ENCODE results near the gene MGLL. TPM values are rescaled to one million over a fixed set of nuclear protein-coding genes. Genes with fewer than 3 reads are reported as not detected.

The MGLL gene
- total and polyA plus RNA-seq, 10 donors: 11.0 to 134 (median 80.7) TPM

DNA sequence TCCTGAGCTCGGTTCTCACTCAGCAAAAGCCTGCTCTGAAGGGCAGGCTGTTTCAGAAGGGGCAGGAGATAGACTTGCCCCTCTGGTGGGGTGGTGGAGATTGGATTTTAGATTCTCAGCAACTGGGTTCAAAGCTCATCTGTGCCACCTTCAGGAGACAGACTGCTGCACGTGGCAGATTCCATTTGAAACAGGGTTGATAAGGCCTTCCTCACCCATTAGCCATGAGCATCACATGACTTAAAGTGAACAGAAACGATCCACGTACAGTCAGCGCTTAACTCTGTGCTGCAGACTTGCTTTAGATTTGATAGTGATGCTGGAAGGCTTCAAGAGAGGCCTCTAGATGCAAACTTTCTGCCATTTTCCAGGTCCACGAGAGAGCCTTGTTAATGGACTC, 35.0 kb upstream of the MGLL start:
- WGBS, 5 donors: 69 to 79% (median 75%) methylated on average over 6 of the region's 6 CpGs
- no peaks in the 10 kb centered on the region for H3K9me3 ChIP-seq
- DNase-seq: no peak
- H3K36me3 ChIP-seq: no peaks in the 10 kb centered on the region
- H3K4me1 ChIP-seq: no peaks in the 10 kb centered on the region
- H3K27ac ChIP-seq: no peak overlapping the region
- no peak overlapping the region for H3K4me3 ChIP-seq
- no peaks in the 10 kb centered on the region for H3K27me3 ChIP-seq (replicated peaks in 1 of 7)
- TF ChIP-seq POLR2A (IDR thresholded peaks at IDR 0.05) (no peak), POLR2AphosphoS5 (IDR thresholded peaks at IDR 0.05) (no peak)
- intact Hi-C loops (cut with DNase I; ENCODE audit: low total_unique reads): no loop called here

GRCh38 chr3:127856801-127857200, 34.5 kb upstream of the MGLL start:
- H3K27ac ChIP-seq: no peak overlapping the region
- H3K36me3 ChIP-seq: no peaks in the 10 kb centered on the region
- H3K4me1 ChIP-seq: no peaks in the 10 kb centered on the region
- no peak for TF ChIP-seq CTCF (IDR thresholded peaks at IDR 0.05 in 8 of 11, conservative IDR thresholded peaks at IDR 0.05 in 3 of 11)
- no peak for TF ChIP-seq POLR2AphosphoS5 (IDR thresholded peaks at IDR 0.05)
- no peak for TF ChIP-seq POLR2A (IDR thresholded peaks at IDR 0.05)
- no peaks in the 10 kb centered on the region for H3K27me3 ChIP-seq (replicated peaks in 1 of 7)
- WGBS, 5 donors: 60 to 75% (median 65%) methylated on average over 2 of the region's 2 CpGs
- H3K9me3 ChIP-seq: no peaks in the 10 kb centered on the region
- DNase-seq: no peak
- H3K4me3 ChIP-seq: no peak overlapping the region
- intact Hi-C loops (cut with DNase I; ENCODE audit: low total_unique reads): no loop called here

DNA sequence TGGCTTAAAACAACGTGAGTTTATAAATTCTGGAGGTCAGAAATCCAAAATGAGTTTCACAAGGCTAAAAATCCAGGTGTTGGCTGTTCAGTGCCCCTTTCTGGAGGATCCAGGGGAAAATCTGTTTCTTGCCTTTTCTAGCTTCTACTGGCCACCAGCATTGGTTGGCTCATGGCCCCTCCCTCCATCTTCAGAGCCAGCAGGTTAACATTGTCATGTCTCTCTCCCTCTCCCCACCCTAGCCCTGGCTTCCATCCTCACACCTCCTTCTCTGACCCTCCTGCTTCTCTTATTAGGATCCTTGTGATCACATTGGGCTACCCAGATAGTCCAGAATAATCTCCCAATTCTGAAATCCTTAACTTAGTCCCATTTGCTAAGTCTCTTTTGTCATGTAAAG, 32.9 kb upstream of the MGLL start:
- no peaks in the 10 kb centered on the region for H3K4me1 ChIP-seq
- no peak overlapping the region for H3K27ac ChIP-seq
- no peaks in the 10 kb centered on the region for H3K36me3 ChIP-seq
- H3K27me3 ChIP-seq (replicated peaks in 1 of 7): no peaks in the 10 kb centered on the region
- intact Hi-C loops (cut with DNase I; ENCODE audit: low total_unique reads): no loop called here
- DNase-seq: no peak
- TF ChIP-seq POLR2AphosphoS5 (IDR thresholded peaks at IDR 0.05) (no peak), CTCF (IDR thresholded peaks at IDR 0.05 in 8 of 11, conservative IDR thresholded peaks at IDR 0.05 in 3 of 11) (no peak), POLR2A (IDR thresholded peaks at IDR 0.05) (no peak)
- H3K9me3 ChIP-seq: no peaks in the 10 kb centered on the region
- H3K4me3 ChIP-seq: no peak overlapping the region
- WGBS, 5 donors: 52 to 97% (median 73%) methylated on average over 1 of the region's 1 CpG

GRCh38 chr3:127853681-127854080, 31.4 kb upstream of the MGLL start:
- Histone ChIP-seq H3K27ac (no peak overlapping the region), H3K27me3 (replicated peaks in 1 of 7) (no peaks in the 10 kb centered on the region), H3K4me1 (peaks cover 0 to 6% (median 2%) of the 10 kb centered on the region in 6 donors), H3K36me3 (no peaks in the 10 kb centered on the region), H3K4me3 (no peak overlapping the region), H3K9me3 (no peaks in the 10 kb centered on the region)
- intact Hi-C loops (cut with DNase I; ENCODE audit: low total_unique reads): no loop called here
- no peak for TF ChIP-seq POLR2AphosphoS5 (IDR thresholded peaks at IDR 0.05)
- TF ChIP-seq CTCF (IDR thresholded peaks at IDR 0.05 in 8 of 11, conservative IDR thresholded peaks at IDR 0.05 in 3 of 11): no peak
- no peak for TF ChIP-seq POLR2A (IDR thresholded peaks at IDR 0.05)
- DNase-seq: no peak
- WGBS, 5 donors: 83 to 92% (median 88%) methylated on average over 10 of the region's 10 CpGs

DNA sequence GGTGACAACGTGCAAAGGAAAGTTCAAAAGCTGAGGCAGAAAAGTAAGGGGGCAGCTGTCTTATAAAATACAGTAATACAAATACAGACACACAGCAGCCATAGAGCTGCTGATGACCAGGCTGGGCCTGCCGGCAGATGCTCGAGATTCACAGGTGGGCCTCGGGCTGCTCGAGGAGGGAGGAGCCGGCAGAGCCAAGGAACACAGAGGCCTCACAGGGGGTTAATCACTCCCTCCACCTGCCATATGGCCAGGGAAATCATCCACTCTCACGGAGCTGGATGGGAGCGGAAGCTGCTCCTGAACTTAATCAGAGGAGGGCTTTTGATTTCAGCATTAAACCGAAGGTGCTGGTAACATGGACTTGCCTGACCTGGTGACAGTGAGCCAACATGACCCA, 29.6 kb upstream of the MGLL start:
- DNase-seq: no peak
- WGBS, 5 donors: 86 to 93% (median 90%) methylated on average over 9 of the region's 9 CpGs
- Histone ChIP-seq H3K9me3 (no peaks in the 10 kb centered on the region), H3K4me1 (peaks cover 0 to 14% (median 5%) of the 10 kb centered on the region in 6 donors), H3K36me3 (no peaks in the 10 kb centered on the region), H3K27ac (no peak overlapping the region), H3K4me3 (no peak overlapping the region), H3K27me3 (replicated peaks in 1 of 7) (no peaks in the 10 kb centered on the region)
- intact Hi-C loops (cut with DNase I; ENCODE audit: low total_unique reads): no loop called here
- no peak for TF ChIP-seq POLR2A (IDR thresholded peaks at IDR 0.05)
- no peak for TF ChIP-seq CTCF (IDR thresholded peaks at IDR 0.05 in 8 of 11, conservative IDR thresholded peaks at IDR 0.05 in 3 of 11)
- no peak for TF ChIP-seq POLR2AphosphoS5 (IDR thresholded peaks at IDR 0.05)
